T-cell (primary cell): Measurements from ENCODE around the gene TMEM178B. TPM values are rescaled to one million over a fixed set of nuclear protein-coding genes. Genes with fewer than 3 reads are reported as not detected.
"Not testable (repeated sequence)": the region's sequence is repeated elsewhere in the genome, so short reads cannot be mapped to it uniquely, and the experiment has no call there.

Experiments used
- ATAC-seq, 4 experiments: fragments of 200-7000 bp in 3 of 4; fragments of 150-1000 bp in 1 of 4; cut with Tn5 transposase; replicated peaks in 1 of 4; 1 replicate in 3 of 4; 2 replicates in 1 of 4; pipeline ENCODE4 v1.10.0; 2021; ENCODE audit warnings: moderate library complexity in 3 of 4, mild to moderate bottlenecking in 2 of 4, moderate number of reproducible peaks in 1 of 4
- CTCF ChIA-PET, 2 donors: fragments of 300-600 bp; sonication (Branson Sonifier 250); formaldehyde crosslinking; loops; one replicate each; lab custom pipeline; 2022; ENCODE audit warnings: antibody characterized with exemption in 2 of 2; lab: Charles Lee
- POLR2A ChIA-PET, 2 donors: fragments of 300-600 bp; sonication (Branson Sonifier 250); formaldehyde crosslinking; loops; one replicate each; lab custom pipeline; 2022; ENCODE audit warnings: antibody characterized with exemption in 2 of 2; lab: Charles Lee
- DNase-seq, 35 experiments: peaks; one replicate each; pipeline versions ENCODE4 v3.0.0 to v3.0.0-alpha.2; 2013 to 2023
- H3K27ac ChIP-seq: one replicate; pipeline ENCODE4 v1.5.1; 2013; ENCODE audit warnings: low read length
- H3K27me3 ChIP-seq, 2 experiments: replicated peaks in 1 of 2; 1 replicate in 1 of 2; 2 replicates in 1 of 2; pipeline versions ENCODE4 v1.6.1 to v1.7.0; 2013; ENCODE audit warnings: low read length in 1 of 2, mixed read lengths in 1 of 2; ENCODE audit not compliant: control insufficient read depth in 2 of 2, insufficient read depth in 2 of 2; ENCODE audit errors: extremely low read depth in 1 of 2
- H3K36me3 ChIP-seq, 2 donors: 1 replicate in 1 of 2; 2 replicates in 1 of 2; pipeline versions ENCODE4 v1.6.1 to v1.7.0; 2013; ENCODE audit warnings: low read length in 1 of 2; ENCODE audit not compliant: control insufficient read depth in 2 of 2, insufficient read depth in 1 of 2; ENCODE audit errors: extremely low read depth in 1 of 2
- H3K4me1 ChIP-seq, 2 experiments: 1 replicate in 1 of 2; 2 replicates in 1 of 2; pipeline versions ENCODE4 v1.6.1 to v1.7.0; 2013; ENCODE audit warnings: low read length in 2 of 2, mixed read lengths in 1 of 2; ENCODE audit not compliant: insufficient read depth in 2 of 2, control insufficient read depth in 1 of 2; ENCODE audit errors: extremely low read depth in 1 of 2
- H3K4me3 ChIP-seq, 2 donors: 1 replicate in 1 of 2; 2 replicates in 1 of 2; pipeline versions ENCODE4 v1.5.1 to v1.7.0; 2013; ENCODE audit warnings: mild to moderate bottlenecking in 2 of 2, low read length in 1 of 2, moderate library complexity in 1 of 2; ENCODE audit not compliant: control insufficient read depth in 1 of 2; ENCODE audit errors: extremely low read depth in 1 of 2
- H3K9me3 ChIP-seq: 2 replicates; pipeline ENCODE4 v1.7.0; 2013
- H3K27ac Mint-ChIP-seq, 2 donors: one replicate each; pipeline ENCODE4 v1.8.0; 2020 to 2021; ENCODE audit warnings: mild to moderate bottlenecking in 2 of 2, mixed read lengths in 2 of 2
- H3K27me3 Mint-ChIP-seq, 2 donors: one replicate each; pipeline ENCODE4 v1.8.0; 2021 to 2022; ENCODE audit warnings: mixed read lengths in 2 of 2
- H3K36me3 Mint-ChIP-seq: one replicate; pipeline ENCODE4 v1.8.0; 2021; ENCODE audit warnings: mixed read lengths
- H3K4me1 Mint-ChIP-seq, 3 donors: one replicate each; pipeline ENCODE4 v1.8.0; 2020 to 2022; ENCODE audit warnings: mixed read lengths in 3 of 3, mild to moderate bottlenecking in 1 of 3
- H3K4me3 Mint-ChIP-seq, 3 donors: one replicate each; pipeline ENCODE4 v1.8.0; 2020 to 2022; ENCODE audit warnings: mild to moderate bottlenecking in 3 of 3, mixed read lengths in 3 of 3, moderate library complexity in 3 of 3
- H3K9me3 Mint-ChIP-seq, 3 donors: one replicate each; pipeline ENCODE4 v1.8.0; 2020 to 2022; ENCODE audit warnings: mixed read lengths in 3 of 3
- WGBS: methylation state at CpG from one replicate; pipeline ENCODE4 v1.1.5; 2013; ENCODE audit warnings: missing lambda C conversion rate; ENCODE audit not compliant: insufficient coverage; 5-methylcytosine and 5-hydroxymethylcytosine counted together
- total RNA-seq, 35 experiments: library from RNA in 6 of 35; stranded (reverse) in 6 of 35; fragments of 120-200 nt in 1 of 35; gene quantifications; one replicate each; pipeline versions ENCODE4 v1.2.1 to v1.2.4 and lab custom pipeline; 2013 to 2026

Gene TMEM178B
- total RNA-seq, 5 donors from 2014 or later (not counting 1 experiment from before 2014, with no cell fraction given) = 0.14 to 0.86 (median 0.32) TPM

DNA sequence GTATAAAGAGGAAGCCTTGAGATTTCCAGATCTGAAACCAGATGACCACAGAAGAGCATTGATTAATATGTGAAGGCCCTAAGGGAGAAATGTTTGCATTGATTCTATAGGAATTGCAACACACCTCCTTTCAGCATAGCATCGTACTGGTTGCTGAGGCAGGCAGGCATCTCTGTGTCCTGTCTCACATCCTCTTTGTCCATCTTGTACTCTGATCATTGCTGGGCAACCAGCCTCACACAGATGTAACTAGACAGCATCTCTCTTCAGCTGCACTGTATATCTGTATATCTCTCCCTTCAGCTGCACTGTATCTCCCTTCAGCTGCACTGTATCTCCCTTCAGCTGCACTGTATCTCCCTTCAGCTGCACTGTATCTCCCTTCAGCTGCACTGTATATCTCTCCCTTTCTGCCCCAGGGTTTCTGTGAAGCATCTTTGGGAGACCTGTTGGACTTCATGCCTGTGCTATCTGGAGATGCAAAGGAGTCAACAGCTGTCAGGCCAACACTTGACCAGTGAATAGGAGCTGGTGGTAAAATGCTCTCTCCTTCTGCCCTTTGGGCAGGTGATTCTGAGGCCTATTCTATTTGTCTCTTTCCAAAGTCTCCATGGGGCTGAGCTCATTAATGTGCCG lies 40.3 kb downstream of the TMEM178B start:
- Mint-ChIP-seq H3K4me3 (no peak overlapping the region), H3K4me1 (no peaks in the 10 kb centered on the region), H3K27ac (no peak overlapping the region), H3K9me3 (peaks cover 0 to 3% (median 0%) of the 10 kb centered on the region in 3 donors), H3K36me3 (no peaks in the 10 kb centered on the region), H3K27me3 (peaks cover 8 to 22% of the 10 kb centered on the region in 2 donors)
- POLR2A ChIA-PET = no interaction called here
- ATAC-seq (peak in 1 of 4 experiments; percentile 15), DNase-seq (no peak)
- H3K4me1 ChIP-seq = no peaks in the 10 kb centered on the region
- peaks cover 0 to 3% of the 10 kb centered on the region in 2 experiments for H3K27me3 ChIP-seq
- CTCF ChIA-PET = interaction anchor here in 1 of 2 donors (0.6 kb wide), 1 partner anchor 100 kb away, joined by 3 read pairs; no protein-coding TSS in a partner anchor
- H3K9me3 ChIP-seq = no peaks in the 10 kb centered on the region
- H3K4me3 ChIP-seq = no peak overlapping the region
- no peaks in the 10 kb centered on the region for H3K36me3 ChIP-seq
- 73% methylated on average over 2 of the region's 2 CpGs for WGBS
- no peak overlapping the region for H3K27ac ChIP-seq

DNA sequence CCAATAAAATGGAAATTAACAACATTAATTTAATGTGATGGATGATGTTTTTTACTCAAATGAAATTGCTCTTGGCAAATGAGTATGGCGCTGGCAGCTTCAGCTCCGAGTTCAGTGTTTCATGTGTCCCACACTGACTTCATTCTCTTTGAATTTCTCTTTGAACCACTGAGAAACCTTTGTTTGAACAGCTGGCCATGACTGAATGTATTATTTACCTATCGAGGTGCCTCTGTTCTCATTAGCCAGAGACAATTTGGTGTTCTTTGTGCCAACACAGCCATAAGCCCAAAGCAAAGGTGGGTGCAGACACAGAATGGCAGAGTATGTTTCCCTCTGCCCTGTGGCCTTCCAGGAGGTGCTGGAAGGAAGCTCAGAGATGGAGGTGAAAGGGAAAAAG lies 42.1 kb downstream of the TMEM178B start:
- no peaks in the 10 kb centered on the region for H3K36me3 Mint-ChIP-seq
- ChIA-PET CTCF (no interaction called here), POLR2A (no interaction called here)
- Histone ChIP-seq H3K4me3 (no peak overlapping the region), H3K27me3 (peaks cover 0 to 3% of the 10 kb centered on the region in 2 experiments), H3K27ac (no peak overlapping the region), H3K9me3 (no peaks in the 10 kb centered on the region), H3K36me3 (no peaks in the 10 kb centered on the region), H3K4me1 (no peaks in the 10 kb centered on the region)
- WGBS = 86% methylated on average over 1 of the region's 3 CpGs
- H3K27me3 Mint-ChIP-seq = peaks cover 9 to 26% of the 10 kb centered on the region in 2 donors
- no peak overlapping the region for H3K4me3 Mint-ChIP-seq
- peaks cover 0 to 3% (median 0%) of the 10 kb centered on the region in 3 donors for H3K9me3 Mint-ChIP-seq
- no peaks in the 10 kb centered on the region for H3K4me1 Mint-ChIP-seq
- ATAC-seq (no peak), DNase-seq (no peak)
- no peak overlapping the region for H3K27ac Mint-ChIP-seq

DNA sequence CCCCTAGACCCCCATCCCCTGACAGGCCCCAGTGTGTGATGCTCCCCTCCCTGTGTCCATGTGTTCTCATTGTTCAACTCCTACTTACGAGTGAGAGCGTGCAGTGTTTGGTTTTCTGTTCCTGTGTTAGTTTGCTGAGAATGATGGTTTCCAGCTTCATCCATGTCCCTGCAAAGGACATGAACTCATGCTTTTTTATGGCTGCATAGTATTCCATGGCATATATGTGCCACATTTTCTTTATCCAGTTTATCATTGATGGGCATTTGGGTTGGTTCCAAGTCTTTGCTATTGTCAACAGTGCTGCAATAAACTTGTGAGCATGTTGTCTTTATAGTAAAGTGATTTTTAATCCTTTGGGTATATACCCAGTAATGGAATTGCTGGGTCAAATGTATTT lies 42.8 kb downstream of the TMEM178B start:
- DNase-seq, H3K27ac ChIP-seq, H3K9me3 Mint-ChIP-seq, H3K27ac Mint-ChIP-seq, ATAC-seq, H3K4me3 Mint-ChIP-seq, H3K36me3 ChIP-seq, H3K4me3 ChIP-seq, CTCF ChIA-PET, H3K4me1 Mint-ChIP-seq, H3K9me3 ChIP-seq, POLR2A ChIA-PET, H3K27me3 ChIP-seq, H3K4me1 ChIP-seq, H3K36me3 Mint-ChIP-seq: not testable (repeated sequence)
- peaks cover 15 to 30% of the 10 kb centered on the region in 2 donors for H3K27me3 Mint-ChIP-seq
- no CpG with 5 or more reads among the region's 2 CpGs for WGBS

DNA sequence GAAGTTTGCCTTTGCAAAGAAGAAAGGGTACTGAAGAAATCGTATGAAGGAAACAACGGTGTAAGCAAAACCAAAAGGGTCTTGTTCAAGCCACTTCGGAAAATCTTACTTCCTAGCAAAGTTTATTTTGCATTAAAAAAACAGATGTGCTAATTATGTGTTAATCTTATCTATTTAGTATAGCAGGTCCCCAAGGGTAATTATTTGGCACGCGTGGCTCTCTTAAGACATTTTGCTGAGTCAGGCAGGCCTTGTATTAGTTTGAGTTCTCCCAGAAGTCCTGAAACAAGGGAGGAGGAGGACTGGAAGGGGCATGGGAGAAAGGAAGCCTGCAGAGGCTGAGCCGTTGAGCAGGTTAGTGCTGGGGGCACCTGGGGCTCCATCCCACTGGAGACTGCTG lies 44.9 kb downstream of the TMEM178B start:
- no peaks in the 10 kb centered on the region for H3K9me3 ChIP-seq
- H3K9me3 Mint-ChIP-seq = no peaks in the 10 kb centered on the region
- H3K36me3 ChIP-seq = no peaks in the 10 kb centered on the region
- no peak for ATAC-seq
- no peak overlapping the region for H3K27ac ChIP-seq
- H3K4me1 Mint-ChIP-seq = no peaks in the 10 kb centered on the region
- 100% methylated on average over 2 of the region's 6 CpGs for WGBS
- no peaks in the 10 kb centered on the region for H3K36me3 Mint-ChIP-seq
- H3K4me1 ChIP-seq = no peaks in the 10 kb centered on the region
- CTCF ChIA-PET = no interaction called here
- POLR2A ChIA-PET = no interaction called here
- peaks cover 20 to 40% of the 10 kb centered on the region in 2 donors for H3K27me3 Mint-ChIP-seq
- no peak overlapping the region for H3K4me3 Mint-ChIP-seq
- peaks cover 0 to 3% of the 10 kb centered on the region in 2 experiments for H3K27me3 ChIP-seq
- H3K27ac Mint-ChIP-seq = no peak overlapping the region
- no peak for DNase-seq
- H3K4me3 ChIP-seq = no peak overlapping the region

DNA sequence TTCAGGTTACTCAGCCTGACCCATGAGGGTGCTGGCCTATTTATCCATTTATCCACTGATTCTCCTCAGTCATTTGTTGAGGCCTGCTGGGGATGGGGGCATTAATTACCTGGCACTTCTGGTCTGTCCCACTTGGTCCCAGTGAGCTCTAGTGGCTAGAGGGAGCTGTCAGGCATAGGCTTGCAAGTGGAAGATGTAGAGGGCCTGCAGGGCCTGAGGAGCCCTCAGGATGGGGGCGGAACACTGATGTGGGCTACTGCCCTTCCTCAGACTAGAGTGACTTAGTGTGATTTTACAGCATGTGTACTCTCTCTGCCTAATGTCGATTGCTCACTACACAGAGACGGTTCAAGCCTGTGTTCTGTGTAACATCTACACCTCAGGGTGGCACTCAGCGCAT lies 45.3 kb downstream of the TMEM178B start:
- H3K27me3 Mint-ChIP-seq = peaks cover 20 to 40% of the 10 kb centered on the region in 2 donors
- Histone ChIP-seq H3K27me3 (peaks cover 0 to 3% of the 10 kb centered on the region in 2 experiments), H3K9me3 (no peaks in the 10 kb centered on the region), H3K36me3 (no peaks in the 10 kb centered on the region), H3K4me1 (no peaks in the 10 kb centered on the region), H3K4me3 (no peak overlapping the region), H3K27ac (no peak overlapping the region)
- CTCF ChIA-PET = no interaction called here
- DNase-seq (no peak), ATAC-seq (no peak)
- no peak overlapping the region for H3K4me3 Mint-ChIP-seq
- H3K4me1 Mint-ChIP-seq = no peaks in the 10 kb centered on the region
- 96% methylated on average over 3 of the region's 4 CpGs for WGBS
- H3K27ac Mint-ChIP-seq = no peak overlapping the region
- POLR2A ChIA-PET = no interaction called here
- no peaks in the 10 kb centered on the region for H3K9me3 Mint-ChIP-seq
- no peaks in the 10 kb centered on the region for H3K36me3 Mint-ChIP-seq

DNA sequence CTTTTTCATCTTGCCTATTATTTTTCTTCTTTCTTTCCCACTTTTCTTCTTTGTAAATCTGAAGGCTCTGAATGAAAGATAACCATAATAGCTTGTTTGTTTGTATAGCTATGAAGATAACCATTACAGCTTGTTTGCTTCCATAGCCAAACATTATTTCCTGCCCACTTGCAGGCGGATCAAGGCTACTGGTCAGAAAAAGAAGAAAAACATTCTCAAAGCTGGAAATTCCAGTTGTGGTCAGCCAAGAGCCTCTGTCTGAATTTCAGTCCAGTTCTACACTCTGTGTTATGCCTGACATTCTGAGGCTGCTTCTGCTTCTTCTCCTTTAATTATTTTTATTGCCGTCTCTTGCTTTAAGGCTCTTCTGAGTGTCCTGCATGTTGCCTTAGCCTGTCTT lies 48.9 kb downstream of the TMEM178B start:
- peaks cover 0 to 4% of the 10 kb centered on the region in 2 experiments for H3K27me3 ChIP-seq
- H3K36me3 ChIP-seq = no peaks in the 10 kb centered on the region
- Mint-ChIP-seq H3K4me3 (no peak overlapping the region), H3K27me3 (peaks cover 25 to 44% of the 10 kb centered on the region in 2 donors), H3K36me3 (no peaks in the 10 kb centered on the region), H3K27ac (no peak overlapping the region), H3K9me3 (no peaks in the 10 kb centered on the region), H3K4me1 (no peaks in the 10 kb centered on the region)
- no CpG with 5 or more reads among the region's 2 CpGs for WGBS
- ATAC-seq (no peak), DNase-seq (no peak)
- CTCF ChIA-PET = no interaction called here
- no peak overlapping the region for H3K27ac ChIP-seq
- H3K9me3 ChIP-seq = no peaks in the 10 kb centered on the region
- H3K4me1 ChIP-seq = no peaks in the 10 kb centered on the region
- POLR2A ChIA-PET = no interaction called here
- H3K4me3 ChIP-seq = no peak overlapping the region
